ENCODE results near the gene PEAK1. TPM values are rescaled to one million over a fixed set of nuclear protein-coding genes. Genes with fewer than 3 reads are reported as not detected.

The PEAK1 gene
- total RNA-seq, 2 experiments from 2014 or later: 9.2 to 11.0 TPM

- Histone ChIP-seq H3K27ac (ENCODE audit: low read depth in 1 of 2, low read length in 2 of 2) (no peak overlapping the region), H3K4me1 (ENCODE audit: insufficient read depth, low read length) (peaks cover 18% of the 10 kb centered on the region), H3K36me3 (ENCODE audit: insufficient read depth, low read length) (no peaks in the 10 kb centered on the region), H3K27me3 (ENCODE audit: control insufficient read depth in 1 of 2, insufficient read depth in 2 of 2, low read length in 2 of 2) (no peaks in the 10 kb centered on the region), H3K9me3 (ENCODE audit: control insufficient read depth in 1 of 2, insufficient read depth in 1 of 2, low read length in 2 of 2) (no peaks in the 10 kb centered on the region), H3K4me3 (ENCODE audit: low read length) (peak overlapping the region; percentile 60)
- ChIA-PET POLR2A (interaction anchor here (0.7 to 1.3 kb wide), 2 partner anchors 70 to 74 kb away, joined by 3 to 6 read pairs; partner anchors contain the start of gene PSTPIP1), CTCF (interaction anchor here (1.5 kb wide), 1 partner anchor 96 kb away, joined by 5 read pairs; no protein-coding TSS in a partner anchor)
- DNase-seq (no peak), ATAC-seq (ENCODE audit: poor library complexity) (no peak)
- H3K27me3 Mint-ChIP-seq: no peaks in the 10 kb centered on the region
- peak overlapping the region; percentile 85 for H3K27ac Mint-ChIP-seq
- TF ChIP-seq, protein P1, sequence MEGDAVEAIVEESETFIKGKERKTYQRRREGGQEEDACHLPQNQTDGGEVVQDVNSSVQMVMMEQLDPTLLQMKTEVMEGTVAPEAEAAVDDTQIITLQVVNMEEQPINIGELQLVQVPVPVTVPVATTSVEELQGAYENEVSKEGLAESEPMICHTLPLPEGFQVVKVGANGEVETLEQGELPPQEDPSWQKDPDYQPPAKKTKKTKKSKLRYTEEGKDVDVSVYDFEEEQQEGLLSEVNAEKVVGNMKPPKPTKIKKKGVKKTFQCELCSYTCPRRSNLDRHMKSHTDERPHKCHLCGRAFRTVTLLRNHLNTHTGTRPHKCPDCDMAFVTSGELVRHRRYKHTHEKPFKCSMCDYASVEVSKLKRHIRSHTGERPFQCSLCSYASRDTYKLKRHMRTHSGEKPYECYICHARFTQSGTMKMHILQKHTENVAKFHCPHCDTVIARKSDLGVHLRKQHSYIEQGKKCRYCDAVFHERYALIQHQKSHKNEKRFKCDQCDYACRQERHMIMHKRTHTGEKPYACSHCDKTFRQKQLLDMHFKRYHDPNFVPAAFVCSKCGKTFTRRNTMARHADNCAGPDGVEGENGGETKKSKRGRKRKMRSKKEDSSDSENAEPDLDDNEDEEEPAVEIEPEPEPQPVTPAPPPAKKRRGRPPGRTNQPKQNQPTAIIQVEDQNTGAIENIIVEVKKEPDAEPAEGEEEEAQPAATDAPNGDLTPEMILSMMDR (IDR thresholded peaks at IDR 0.05): no peak
- H3K36me3 Mint-ChIP-seq (ENCODE audit: low read depth): peaks cover 7% of the 10 kb centered on the region
- H3K4me3 Mint-ChIP-seq: peak overlapping the region; percentile 92
- H3K9me3 Mint-ChIP-seq: no peaks in the 10 kb centered on the region
- intact Hi-C loops (cut with DNase I, micrococcal nuclease): loop anchor here (2.0 to 10.0 kb wide), 6 partner anchors 31 to 1805 kb away; partner anchors contain the start of genes HMG20A (in 1 of the 2), MORF4L1 (in 1 of the 2), PEAK1 (in 1 of the 2) and RCN2 (in 1 of the 2)
- H3K4me1 Mint-ChIP-seq (ENCODE audit: low read depth): peaks cover 37% of the 10 kb centered on the region
These were observed 350.3 kb downstream of the PEAK1 start for GRCh38 chr15:77069521-77070121.

- CTCF ChIA-PET: no interaction called here
These were observed 351.3 kb downstream of the PEAK1 start for GRCh38 chr15:77068633-77069032.

DNA sequence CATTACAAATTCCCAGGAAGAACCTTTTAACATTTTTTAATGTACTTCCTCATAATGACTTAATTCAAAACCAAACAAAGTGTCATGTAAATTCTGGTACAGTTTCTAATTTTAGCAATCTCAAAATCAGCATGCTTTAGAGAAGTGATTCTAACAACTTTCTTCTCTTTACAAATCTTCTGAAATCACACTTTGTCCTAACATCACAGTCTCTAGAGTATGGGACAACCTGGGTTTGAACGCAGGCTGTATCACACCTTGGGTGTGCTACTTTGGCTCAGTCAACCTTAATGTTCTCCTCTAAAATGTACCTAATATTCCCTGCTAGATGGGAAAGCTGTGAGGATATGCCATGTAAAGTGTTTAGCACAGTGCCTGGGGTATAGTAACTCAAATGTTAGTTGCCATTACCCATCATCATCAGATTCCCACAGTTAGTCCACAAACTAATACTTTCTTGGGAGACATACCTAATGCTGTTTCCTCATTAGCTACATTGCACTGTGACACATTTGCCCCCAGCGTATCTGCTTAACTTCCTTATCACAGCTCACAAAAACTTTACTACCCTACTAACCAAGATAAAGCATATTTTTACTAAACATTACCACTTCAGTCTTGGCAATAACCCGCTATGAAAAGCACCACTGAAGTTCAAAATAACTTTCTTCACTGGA is 352.1 kb downstream of the PEAK1 start:
- Mint-ChIP-seq H3K4me1 (ENCODE audit: low read depth) (peaks cover 37% of the 10 kb centered on the region), H3K36me3 (ENCODE audit: low read depth) (peaks cover 7% of the 10 kb centered on the region), H3K27ac (no peak overlapping the region), H3K27me3 (no peaks in the 10 kb centered on the region), H3K4me3 (peak overlapping the region; percentile 7), H3K9me3 (no peaks in the 10 kb centered on the region)
- Histone ChIP-seq H3K4me1 (ENCODE audit: insufficient read depth, low read length) (peaks cover 18% of the 10 kb centered on the region), H3K9me3 (ENCODE audit: control insufficient read depth in 1 of 2, insufficient read depth in 1 of 2, low read length in 2 of 2) (no peaks in the 10 kb centered on the region), H3K27ac (ENCODE audit: low read depth in 1 of 2, low read length in 2 of 2) (no peak overlapping the region), H3K36me3 (ENCODE audit: insufficient read depth, low read length) (no peaks in the 10 kb centered on the region), H3K27me3 (ENCODE audit: control insufficient read depth in 1 of 2, insufficient read depth in 2 of 2, low read length in 2 of 2) (no peaks in the 10 kb centered on the region), H3K4me3 (ENCODE audit: low read length) (no peak overlapping the region)
- TF ChIP-seq, protein P1 (IDR thresholded peaks at IDR 0.05): no peak
- intact Hi-C loops (cut with DNase I, micrococcal nuclease): loop anchor here in 1 of 2 experiments (2.0 kb wide), 1 partner anchor 29 kb away; no protein-coding TSS in a partner anchor
- ATAC-seq (ENCODE audit: poor library complexity) (no peak), DNase-seq (no peak)
- ChIA-PET POLR2A (no interaction called here), CTCF (interaction anchor here (0.6 to 1.8 kb wide), 2 partner anchors 9 to 409 kb away, joined by 3 to 5 read pairs; no protein-coding TSS in a partner anchor)

More at GRCh38 chr15:77068633-77069032, 351.3 kb downstream of the PEAK1 start:
- H3K9me3 Mint-ChIP-seq: no peaks in the 10 kb centered on the region
- H3K27me3 Mint-ChIP-seq: no peaks in the 10 kb centered on the region
- H3K9me3 ChIP-seq (ENCODE audit: control insufficient read depth in 1 of 2, insufficient read depth in 1 of 2, low read length in 2 of 2): no peaks in the 10 kb centered on the region
- no peak for ATAC-seq (ENCODE audit: poor library complexity)
- H3K4me1 ChIP-seq (ENCODE audit: insufficient read depth, low read length): peaks cover 18% of the 10 kb centered on the region
- no peaks in the 10 kb centered on the region for H3K27me3 ChIP-seq (ENCODE audit: control insufficient read depth in 1 of 2, insufficient read depth in 2 of 2, low read length in 2 of 2)
- H3K4me3 ChIP-seq (ENCODE audit: low read length): no peak overlapping the region
- H3K36me3 ChIP-seq (ENCODE audit: insufficient read depth, low read length): no peaks in the 10 kb centered on the region
- H3K4me3 Mint-ChIP-seq: peak overlapping the region; percentile 23
- TF ChIP-seq, protein P1 (IDR thresholded peaks at IDR 0.05): no peak
- no peak for DNase-seq
- intact Hi-C loops (cut with DNase I, micrococcal nuclease): loop anchor here in 1 of 2 experiments (2.0 kb wide), 1 partner anchor 30 kb away; no protein-coding TSS in a partner anchor
- H3K36me3 Mint-ChIP-seq (ENCODE audit: low read depth): peaks cover 7% of the 10 kb centered on the region
- H3K4me1 Mint-ChIP-seq (ENCODE audit: low read depth): peaks cover 37% of the 10 kb centered on the region
- no peak overlapping the region for H3K27ac Mint-ChIP-seq
- H3K27ac ChIP-seq (ENCODE audit: low read depth in 1 of 2, low read length in 2 of 2): no peak overlapping the region
- POLR2A ChIA-PET: interaction anchor here (1.3 kb wide), 1 partner anchor 73 kb away, joined by 6 read pairs; the partner anchor contains the start of gene PSTPIP1

Measured in CD4-positive, alpha-beta T cell (primary cell).